ENCODE measurements around the gene OR5M8.

The OR5M8 gene

DNA sequence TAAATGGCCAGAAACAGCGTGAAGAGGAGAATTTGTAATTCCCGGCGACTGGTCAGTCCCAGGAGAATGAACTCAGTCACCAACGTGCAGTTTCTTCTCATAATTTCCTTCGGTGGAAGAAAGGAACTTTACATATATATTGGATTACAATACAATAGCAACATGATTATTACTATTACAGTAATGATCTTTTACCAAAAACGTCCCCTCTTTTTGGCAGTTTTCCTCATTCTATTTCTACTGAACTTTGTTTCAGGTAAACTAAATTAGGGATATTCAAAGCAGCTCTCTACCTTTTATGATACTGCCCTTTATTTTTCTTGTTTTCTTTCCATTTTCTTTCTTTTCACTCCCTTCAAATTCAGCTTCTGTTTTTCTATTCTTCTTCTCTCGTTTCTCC is at the start of gene OR5M8:
Gene OR5M8, minus strand, starts transcription at position 101 of the 400 bp plus-strand sequence. Its CDS starts 0 bp downstream, at position 101.
- DNase-seq (ENCODE audit: low read depth): no peak

DNA sequence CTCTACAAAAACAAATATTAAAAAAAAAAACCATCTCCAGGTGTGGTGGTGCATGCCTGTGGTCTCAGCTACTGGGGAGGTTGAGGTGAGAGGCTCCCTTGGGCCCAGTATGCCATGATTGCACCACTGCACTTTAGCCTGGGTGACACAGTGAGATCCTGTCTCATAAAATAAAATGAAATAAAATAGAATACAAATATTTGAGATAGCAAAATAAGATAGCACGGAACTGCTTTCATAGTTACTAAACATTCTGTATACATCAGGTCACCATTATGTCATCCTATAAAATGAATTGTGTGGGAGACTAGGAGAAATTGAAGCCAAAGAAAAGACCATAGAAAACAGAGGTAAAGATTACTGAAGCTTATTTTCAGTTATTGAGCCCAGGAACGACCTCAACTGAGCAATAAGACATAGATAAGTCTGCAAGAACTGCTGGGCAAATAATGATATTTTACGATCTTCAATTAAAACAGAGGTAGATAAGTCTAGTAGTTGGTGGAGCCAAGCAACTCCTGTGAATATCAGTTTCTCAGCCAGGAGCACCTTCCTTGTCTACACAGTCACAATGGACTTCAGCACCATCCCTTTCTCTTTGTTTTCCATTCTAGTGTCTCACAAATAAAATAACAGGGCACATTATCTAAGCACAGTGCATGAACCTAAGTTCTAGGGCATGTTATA is 42.0 kb upstream of the OR5M8 start:
- no peak for DNase-seq (ENCODE audit: low read depth)

DNA sequence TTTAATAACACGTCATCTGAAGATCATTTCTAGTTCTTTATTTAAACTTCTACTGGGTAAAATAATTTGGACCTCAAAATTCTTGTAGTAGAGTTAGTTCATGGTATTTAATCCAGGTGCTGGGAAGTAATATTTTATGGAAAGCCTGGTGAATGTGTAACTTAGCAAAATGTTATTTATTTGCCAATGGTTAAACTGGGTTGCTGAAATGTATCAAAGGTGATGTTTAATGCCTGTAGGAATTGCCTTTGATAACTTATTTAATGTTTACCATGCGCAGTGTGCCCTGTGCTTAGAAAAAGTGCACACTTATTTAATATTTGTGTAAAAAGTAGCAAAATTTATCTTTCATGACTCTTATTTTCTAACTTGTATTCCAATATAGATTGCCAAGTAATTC is 40.7 kb upstream of the OR5M8 start:
- DNase-seq (ENCODE audit: low read depth): no peak

DNA sequence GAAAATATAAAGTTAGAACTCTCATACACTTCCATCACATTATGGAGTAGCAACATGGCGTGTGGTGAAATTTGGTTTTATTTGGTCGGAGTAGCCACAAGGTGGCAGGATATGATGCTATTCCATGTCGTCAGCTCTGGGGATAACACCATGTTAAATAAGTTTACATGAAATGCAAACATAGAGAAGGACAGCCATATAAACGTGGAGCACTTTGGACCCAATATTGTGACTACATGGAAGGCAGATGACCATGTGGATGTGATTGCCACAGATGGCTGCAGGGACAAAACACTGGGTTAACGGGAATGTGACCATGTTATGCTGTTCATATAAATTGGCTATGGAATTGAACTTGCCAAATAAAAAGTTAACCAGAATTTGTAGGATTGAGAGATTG is 30.8 kb upstream of the OR5M8 start:
- no peak for DNase-seq (ENCODE audit: low read depth)

DNA sequence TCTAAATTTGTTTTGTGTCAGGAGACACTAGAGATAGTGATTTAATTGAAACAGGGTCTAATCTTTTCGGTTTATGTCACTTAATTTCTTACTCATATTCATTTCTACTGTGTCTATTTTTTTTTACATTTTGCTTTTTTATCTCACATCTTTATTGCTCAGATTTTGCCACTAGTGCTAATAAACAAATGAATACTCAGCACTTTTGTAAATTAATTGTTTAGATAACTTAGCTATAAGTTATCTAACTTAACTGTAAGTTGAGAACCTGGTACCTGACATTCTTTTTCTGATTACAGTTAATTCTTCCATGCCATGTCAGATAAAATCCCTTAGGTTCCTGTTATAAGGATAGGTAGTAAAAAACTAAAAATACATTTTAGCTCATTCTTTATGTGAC is 22.1 kb upstream of the OR5M8 start:
- no peak for DNase-seq (ENCODE audit: low read depth)

DNA sequence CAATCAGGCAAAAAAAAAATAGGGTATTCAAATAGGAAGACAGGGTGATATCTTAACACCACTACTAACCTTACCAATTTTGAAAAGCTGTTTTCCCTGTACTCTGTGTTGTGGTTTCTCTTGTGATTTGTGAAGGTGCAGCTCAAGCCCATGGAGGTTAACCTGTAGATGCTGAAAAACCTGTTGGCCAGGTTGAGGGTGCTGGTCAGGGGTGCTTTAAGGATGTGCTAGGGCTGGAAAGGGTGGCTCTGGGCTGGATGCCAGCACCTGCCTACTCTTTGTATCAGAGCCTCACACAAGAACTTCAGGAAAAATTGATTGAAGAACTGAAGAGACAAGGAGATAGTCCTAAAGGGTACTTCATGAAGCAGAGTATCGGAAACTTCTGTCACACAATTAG is 18.3 kb upstream of the OR5M8 start:
- DNase-seq (ENCODE audit: low read depth): no peak

DNA sequence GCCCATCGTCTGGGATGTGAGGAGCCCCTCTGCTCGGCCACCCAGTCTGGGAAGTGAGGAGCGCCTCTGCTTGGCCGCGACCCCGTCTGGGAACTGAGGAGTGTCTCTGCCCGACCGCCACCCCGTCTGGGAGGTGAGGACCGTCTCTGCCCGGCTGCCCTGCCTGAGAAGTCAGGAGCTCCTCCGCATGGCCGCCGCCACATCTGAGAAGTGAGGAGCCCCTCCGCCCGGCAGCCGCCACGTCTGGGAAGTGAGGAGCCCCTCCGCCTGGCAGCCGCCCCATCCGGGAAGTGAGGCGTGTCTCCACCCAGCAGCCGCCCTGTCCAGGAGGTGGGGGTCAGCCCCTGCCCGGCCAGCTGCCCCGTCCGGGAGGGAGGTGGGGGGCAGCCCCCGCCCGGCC is 5.8 kb upstream of the OR5M8 start:
- DNase-seq (ENCODE audit: low read depth): no peak

DNA sequence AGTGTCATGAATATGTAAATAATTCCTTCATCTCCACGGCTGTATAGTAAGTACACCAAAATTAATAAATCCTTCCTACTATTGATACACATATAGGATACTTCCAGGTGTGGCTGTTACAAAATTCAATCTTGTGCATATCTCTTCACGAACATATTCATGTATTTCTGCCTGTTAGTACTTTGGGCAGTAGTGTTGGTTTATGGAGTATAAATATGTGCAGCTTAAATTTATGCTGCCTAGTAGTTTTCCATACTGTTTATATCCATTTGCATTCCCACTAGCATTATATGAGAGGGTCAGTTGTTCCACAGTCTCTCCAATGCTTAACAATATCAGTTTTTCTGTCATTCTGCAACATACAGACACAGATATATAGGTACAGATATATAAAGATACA is 3.9 kb upstream of the OR5M8 start:
- no peak for DNase-seq (ENCODE audit: low read depth)

DNA sequence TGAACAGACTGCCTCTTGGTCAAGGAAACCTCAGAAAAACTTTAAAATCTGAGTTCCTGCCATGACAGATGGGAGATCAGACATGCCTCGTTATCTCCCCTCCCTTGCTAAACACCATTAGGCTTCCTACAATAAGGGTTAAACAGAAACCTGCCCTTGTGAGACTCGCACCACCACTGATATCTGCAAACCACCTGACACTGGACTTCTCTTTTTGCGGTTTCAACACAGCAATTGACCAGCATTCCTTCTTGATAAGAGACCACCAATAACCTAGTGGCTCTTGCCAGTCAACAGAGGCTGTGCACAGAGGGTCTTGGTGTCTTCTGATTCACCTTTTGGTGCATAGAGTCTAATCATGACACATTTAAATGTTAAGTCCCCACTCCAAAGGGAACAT is 4.4 kb downstream of the OR5M8 start:
- no peak for DNase-seq (ENCODE audit: low read depth)

DNA sequence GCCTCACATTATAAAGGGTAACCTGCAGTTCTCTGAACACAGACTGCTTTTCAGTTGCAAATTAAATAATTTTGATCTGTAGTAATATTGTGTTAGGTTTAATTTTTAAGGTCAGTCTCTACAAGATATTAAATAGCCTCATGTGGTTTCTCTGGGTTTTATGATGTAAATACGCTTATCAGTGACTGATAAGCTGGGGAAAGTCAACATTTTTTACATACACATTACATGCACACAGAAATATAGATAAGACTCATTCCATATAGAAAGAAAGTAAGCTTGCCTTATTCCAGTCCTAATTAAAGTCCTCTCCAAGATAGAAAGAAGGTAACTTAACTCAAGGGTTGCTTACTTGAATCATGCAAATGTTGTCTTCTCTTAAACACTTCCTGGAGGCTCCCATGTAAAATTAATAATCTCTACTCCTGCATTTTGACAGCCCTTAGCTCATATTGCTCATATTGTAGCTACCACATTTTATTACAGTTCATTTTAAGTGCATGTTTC is 16.4 kb downstream of the OR5M8 start:
- DNase-seq (ENCODE audit: low read depth): no peak

DNA sequence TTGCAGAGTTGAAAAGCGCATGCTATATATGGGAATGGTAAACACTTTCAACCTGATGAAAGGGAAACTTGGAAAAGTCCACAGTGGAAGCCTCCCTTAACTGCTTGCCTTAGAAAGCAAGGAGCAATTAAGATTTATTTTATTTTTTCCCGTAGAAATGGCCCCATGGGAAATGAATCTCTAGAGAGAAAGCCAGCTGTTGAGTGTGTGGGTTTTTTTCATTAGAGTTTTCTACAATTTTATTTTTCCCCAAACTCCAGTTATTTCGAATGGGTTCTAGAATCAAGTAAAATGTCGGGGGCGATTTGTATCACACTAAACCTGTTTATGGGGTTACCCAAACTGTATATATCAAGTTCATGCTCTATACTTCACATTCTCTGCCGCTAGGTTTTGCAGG is 17.9 kb downstream of the OR5M8 start, which contains the start of gene OR5M3:
Gene OR5M3, minus strand, starts transcription at position 101 of the 400 bp plus-strand sequence. CDS start 2,855 bp downstream, outside the sequence.
- DNase-seq (ENCODE audit: low read depth): no peak

DNA sequence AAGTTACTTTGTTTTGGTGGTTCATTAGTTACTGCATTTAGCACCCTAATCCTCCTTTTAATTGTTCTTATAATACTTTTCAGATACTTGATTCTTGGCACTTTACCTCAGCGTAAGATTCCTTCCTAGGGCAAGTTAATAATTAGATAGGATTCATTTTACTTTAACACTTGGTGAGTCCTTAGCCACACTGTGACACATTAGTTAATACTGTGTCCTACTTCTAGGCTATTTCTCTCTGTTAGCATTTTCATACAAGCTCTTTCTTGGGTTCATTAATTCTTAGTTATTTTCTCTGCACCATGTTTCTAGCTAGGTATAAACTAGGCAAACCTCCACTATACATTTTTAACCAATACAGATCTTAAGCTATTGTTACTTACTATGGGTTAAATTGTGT is 34.1 kb downstream of the OR5M8 start:
- no peak for DNase-seq (ENCODE audit: low read depth)

DNA sequence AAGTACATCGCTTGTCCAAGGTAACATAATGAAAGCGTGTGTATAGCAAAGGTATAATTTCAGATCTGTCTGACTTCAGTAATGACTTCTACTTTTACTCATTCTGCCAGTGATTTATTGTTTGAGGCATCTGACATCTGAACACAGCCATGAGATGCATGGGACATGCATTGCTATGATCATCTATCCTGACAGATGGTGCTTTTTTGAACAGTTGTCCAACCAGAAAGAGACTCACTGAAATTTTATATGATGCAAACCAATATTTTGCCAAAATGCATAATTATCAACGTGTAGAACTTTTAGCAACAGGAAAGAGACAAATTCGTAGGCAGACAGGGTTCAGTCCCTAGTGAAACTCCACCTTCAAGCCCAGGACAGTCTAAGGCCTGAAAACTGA is 37.6 kb downstream of the OR5M8 start:
- DNase-seq (ENCODE audit: low read depth): no peak

All from fibroblast of gingiva (primary cell).